ENCODE measurements around the gene PDE2A.
A peak's percentile ranks its signal among the peaks of the same experiment; 100 is the strongest.

PDE2A gene

GRCh38 chr11:72665911-72666472 is 8.2 kb downstream of the PDE2A start:
- Histone ChIP-seq H3K4me3 (ENCODE audit: insufficient read length, low read depth) (no peak overlapping the region), H3K27me3 (ENCODE audit: insufficient read depth, insufficient read length) (no peaks in the 10 kb centered on the region), H3K9me3 (ENCODE audit: insufficient read depth, low read length) (peaks cover 17% of the 10 kb centered on the region), H3K9ac (ENCODE audit: insufficient read length, low read depth) (no peak overlapping the region), H3K4me1 (ENCODE audit: insufficient read depth, insufficient read length) (peaks cover 19% of the 10 kb centered on the region), H3K36me3 (ENCODE audit: insufficient read depth, insufficient read length, low read length) (no peaks in the 10 kb centered on the region)
- TF ChIP-seq ZNF274 (IDR thresholded peaks at IDR 0.05; ENCODE audit: low read depth, low read length) (no peak), SUZ12 (IDR thresholded peaks at IDR 0.05; ENCODE audit: extremely low read depth, insufficient read depth, insufficient read length) (no peak)
- DNase-seq (ENCODE audit: low read depth, low spot score) = no peak

- H3K4me3 ChIP-seq (ENCODE audit: insufficient read length, low read depth) = no peak overlapping the region
- H3K9me3 ChIP-seq (ENCODE audit: insufficient read depth, low read length) = peaks cover 2% of the 10 kb centered on the region
- peaks cover 13% of the 10 kb centered on the region for H3K4me1 ChIP-seq (ENCODE audit: insufficient read depth, insufficient read length)
- TF ChIP-seq YY1 (IDR thresholded peaks at IDR 0.05; ENCODE audit: insufficient read depth, insufficient read length) (no peak), SUZ12 (IDR thresholded peaks at IDR 0.05; ENCODE audit: extremely low read depth, insufficient read depth, insufficient read length) (no peak), ZNF274 (IDR thresholded peaks at IDR 0.05; ENCODE audit: low read depth, low read length) (no peak)
- no peaks in the 10 kb centered on the region for H3K36me3 ChIP-seq (ENCODE audit: insufficient read depth, insufficient read length, low read length)
- DNase-seq (ENCODE audit: low read depth, low spot score) = no peak
- no peaks in the 10 kb centered on the region for H3K27me3 ChIP-seq (ENCODE audit: insufficient read depth, insufficient read length)
- H3K9ac ChIP-seq (ENCODE audit: insufficient read length, low read depth) = no peak overlapping the region
Observed at GRCh38 chr11:72662036-72662435, 12.2 kb downstream of the PDE2A start.

- Histone ChIP-seq H3K4me3 (ENCODE audit: insufficient read length, low read depth) (no peak overlapping the region), H3K9ac (ENCODE audit: insufficient read length, low read depth) (no peak overlapping the region), H3K4me1 (ENCODE audit: insufficient read depth, insufficient read length) (peaks cover 16% of the 10 kb centered on the region), H3K27me3 (ENCODE audit: insufficient read depth, insufficient read length) (no peaks in the 10 kb centered on the region), H3K36me3 (ENCODE audit: insufficient read depth, insufficient read length, low read length) (no peaks in the 10 kb centered on the region), H3K9me3 (ENCODE audit: insufficient read depth, low read length) (no peaks in the 10 kb centered on the region)
- TF ChIP-seq SUZ12 (IDR thresholded peaks at IDR 0.05; ENCODE audit: extremely low read depth, insufficient read depth, insufficient read length) = no peak
- TF ChIP-seq ZNF274 (IDR thresholded peaks at IDR 0.05; ENCODE audit: low read depth, low read length) = no peak
- TF ChIP-seq YY1 (IDR thresholded peaks at IDR 0.05; ENCODE audit: insufficient read depth, insufficient read length) = no peak
- no peak for DNase-seq (ENCODE audit: low read depth, low spot score)
Observed at GRCh38 chr11:72661486-72661885, 12.7 kb downstream of the PDE2A start.

- Histone ChIP-seq H3K27me3 (ENCODE audit: insufficient read depth, insufficient read length) (no peaks in the 10 kb centered on the region), H3K36me3 (ENCODE audit: insufficient read depth, insufficient read length, low read length) (no peaks in the 10 kb centered on the region), H3K4me1 (ENCODE audit: insufficient read depth, insufficient read length) (peaks cover 15% of the 10 kb centered on the region), H3K4me3 (ENCODE audit: insufficient read length, low read depth) (no peak overlapping the region), H3K9me3 (ENCODE audit: insufficient read depth, low read length) (no peaks in the 10 kb centered on the region), H3K9ac (ENCODE audit: insufficient read length, low read depth) (no peak overlapping the region)
- TF ChIP-seq SUZ12 (IDR thresholded peaks at IDR 0.05; ENCODE audit: extremely low read depth, insufficient read depth, insufficient read length) = no peak
- TF ChIP-seq ZNF274 (IDR thresholded peaks at IDR 0.05; ENCODE audit: low read depth, low read length) = no peak
- no peak for TF ChIP-seq YY1 (IDR thresholded peaks at IDR 0.05; ENCODE audit: insufficient read depth, insufficient read length)
- no peak for DNase-seq (ENCODE audit: low read depth, low spot score)
Observed at GRCh38 chr11:72658989-72659640, 15.1 kb downstream of the PDE2A start.

GRCh38 chr11:72657411-72658100 is 16.7 kb downstream of the PDE2A start:
- Histone ChIP-seq H3K9me3 (ENCODE audit: insufficient read depth, low read length) (no peaks in the 10 kb centered on the region), H3K27me3 (ENCODE audit: insufficient read depth, insufficient read length) (no peaks in the 10 kb centered on the region)
- TF ChIP-seq SUZ12 (IDR thresholded peaks at IDR 0.05; ENCODE audit: extremely low read depth, insufficient read depth, insufficient read length) (no peak), ZNF274 (IDR thresholded peaks at IDR 0.05; ENCODE audit: low read depth, low read length) (no peak), YY1 (IDR thresholded peaks at IDR 0.05; ENCODE audit: insufficient read depth, insufficient read length) (no peak)

GRCh38 chr11:72655896-72656464 is 18.2 kb downstream of the PDE2A start:
- no peak for TF ChIP-seq YY1 (IDR thresholded peaks at IDR 0.05; ENCODE audit: insufficient read depth, insufficient read length)
- no peak for TF ChIP-seq SUZ12 (IDR thresholded peaks at IDR 0.05; ENCODE audit: extremely low read depth, insufficient read depth, insufficient read length)
- no peak for TF ChIP-seq ZNF274 (IDR thresholded peaks at IDR 0.05; ENCODE audit: low read depth, low read length)
- Histone ChIP-seq H3K9ac (ENCODE audit: insufficient read length, low read depth) (peak overlapping the region; percentile 10), H3K36me3 (ENCODE audit: insufficient read depth, insufficient read length, low read length) (no peaks in the 10 kb centered on the region), H3K27me3 (ENCODE audit: insufficient read depth, insufficient read length) (no peaks in the 10 kb centered on the region), H3K9me3 (ENCODE audit: insufficient read depth, low read length) (no peaks in the 10 kb centered on the region), H3K4me1 (ENCODE audit: insufficient read depth, insufficient read length) (peaks cover 15% of the 10 kb centered on the region), H3K4me3 (ENCODE audit: insufficient read length, low read depth) (no peak overlapping the region)
- DNase-seq (ENCODE audit: low read depth, low spot score) = no peak

More at GRCh38 chr11:72657411-72658100, 16.7 kb downstream of the PDE2A start:
- Histone ChIP-seq H3K4me1 (ENCODE audit: insufficient read depth, insufficient read length) (peaks cover 21% of the 10 kb centered on the region), H3K36me3 (ENCODE audit: insufficient read depth, insufficient read length, low read length) (no peaks in the 10 kb centered on the region), H3K4me3 (ENCODE audit: insufficient read length, low read depth) (no peak overlapping the region), H3K9ac (ENCODE audit: insufficient read length, low read depth) (no peak overlapping the region)
- no peak for DNase-seq (ENCODE audit: low read depth, low spot score)

GRCh38 chr11:72655014-72655413 is 19.2 kb downstream of the PDE2A start:
- no peak overlapping the region for H3K9ac ChIP-seq (ENCODE audit: insufficient read length, low read depth)
- H3K27me3 ChIP-seq (ENCODE audit: insufficient read depth, insufficient read length) = no peaks in the 10 kb centered on the region
- no peak for TF ChIP-seq SUZ12 (IDR thresholded peaks at IDR 0.05; ENCODE audit: extremely low read depth, insufficient read depth, insufficient read length)
- no peak for TF ChIP-seq ZNF274 (IDR thresholded peaks at IDR 0.05; ENCODE audit: low read depth, low read length)
- no peak for TF ChIP-seq YY1 (IDR thresholded peaks at IDR 0.05; ENCODE audit: insufficient read depth, insufficient read length)
- no peaks in the 10 kb centered on the region for H3K9me3 ChIP-seq (ENCODE audit: insufficient read depth, low read length)
- H3K4me3 ChIP-seq (ENCODE audit: insufficient read length, low read depth) = no peak overlapping the region
- H3K36me3 ChIP-seq (ENCODE audit: insufficient read depth, insufficient read length, low read length) = no peaks in the 10 kb centered on the region
- peaks cover 15% of the 10 kb centered on the region for H3K4me1 ChIP-seq (ENCODE audit: insufficient read depth, insufficient read length)
- no peak for DNase-seq (ENCODE audit: low read depth, low spot score)

Measured in NT2/D1 (cell line).